OCI-LY1 (cell line): Measurements from ENCODE around the gene F9.

Source experiments
- H2AFZ ChIP-seq: fragments of 200-600 bp; sonication (generic), shearing (Covaris generic); 2 replicates; pipeline ENCODE4 v1.6.0; 2014; ENCODE audit warnings: antibody characterized with exemption, mild to moderate bottlenecking, low read length
- H3F3A ChIP-seq: fragments of 200-600 bp; sonication (generic), shearing (Covaris generic); 2 replicates; pipeline ENCODE4 v1.6.0; 2014; ENCODE audit warnings: mild to moderate bottlenecking, antibody characterized with exemption, low read length, moderate library complexity; ENCODE audit not compliant: insufficient read depth
- H3K27ac ChIP-seq: fragments of 200-600 bp; sonication (generic); 2 replicates; pipeline ENCODE4 v1.5.1; 2014; ENCODE audit warnings: low read length, mixed run types, mild to moderate bottlenecking, low read depth; ENCODE audit not compliant: poor library complexity, severe bottlenecking
- H3K27me3 ChIP-seq: fragments of 200-600 bp; sonication (generic); 2 replicates; pipeline ENCODE4 v1.6.0; 2014; ENCODE audit warnings: antibody characterized with exemption, mild to moderate bottlenecking, low read length, moderate library complexity; ENCODE audit not compliant: insufficient read depth
- H3K36me3 ChIP-seq: fragments of 200-600 bp; sonication (generic); 2 replicates; pipeline ENCODE4 v1.6.1; 2014; ENCODE audit warnings: mild to moderate bottlenecking, antibody characterized with exemption, low read length, moderate library complexity, mixed read lengths; ENCODE audit not compliant: insufficient read depth
- H3K4me1 ChIP-seq: fragments of 200-600 bp; sonication (generic); 2 replicates; pipeline ENCODE4 v1.5.1; 2014; ENCODE audit warnings: mild to moderate bottlenecking, low read length, moderate library complexity; ENCODE audit not compliant: insufficient read depth, severe bottlenecking
- H3K4me2 ChIP-seq: fragments of 200-600 bp; sonication (generic), shearing (Covaris generic); 2 replicates; pipeline ENCODE4 v1.6.1; 2014; ENCODE audit warnings: low read length
- H3K4me3 ChIP-seq: fragments of 200-600 bp; sonication (generic); 2 replicates; pipeline ENCODE4 v1.5.1; 2014; ENCODE audit warnings: low read length, low read depth, mild to moderate bottlenecking, mixed read lengths; ENCODE audit not compliant: poor library complexity, severe bottlenecking
- H3K79me2 ChIP-seq: fragments of 200-600 bp; shearing (Covaris generic); 2 replicates; pipeline ENCODE4 v1.6.1; 2016; ENCODE audit warnings: mixed run types, low read length, mixed read lengths; ENCODE audit not compliant: insufficient read depth
- H3K9ac ChIP-seq: fragments of 200-600 bp; sonication (generic), shearing (Covaris generic); 2 replicates; pipeline ENCODE4 v1.6.1; 2014; ENCODE audit warnings: mild to moderate bottlenecking, low read length, mixed read lengths
- H3K9me2 ChIP-seq: fragments of 200-600 bp; sonication (generic), shearing (Covaris generic); 2 replicates; pipeline ENCODE4 v1.6.1; 2014; ENCODE audit warnings: low read depth, mild to moderate bottlenecking, low read length, mixed read lengths
- H3K9me3 ChIP-seq: fragments of 200-600 bp; shearing (Covaris generic); 2 replicates; pipeline ENCODE4 v1.6.1; 2014; ENCODE audit warnings: low read length, mixed read lengths
- H4K20me1 ChIP-seq: fragments of 200-600 bp; sonication (generic), shearing (Covaris generic); 2 replicates; pipeline ENCODE4 v1.6.0; 2016; ENCODE audit warnings: mild to moderate bottlenecking, low read length; ENCODE audit not compliant: insufficient read depth
- CTCF ChIP-seq: fragments of 200-600 bp; sonication (generic), shearing (Covaris generic); IDR thresholded peaks from 2 replicates; pipeline ENCODE4 v1.5.1; 2017; ENCODE audit warnings: mild to moderate bottlenecking, antibody characterized with exemption, low read length, moderate library complexity, mixed read lengths
- EZH2 ChIP-seq: fragments of 200-600 bp; sonication (generic), shearing (Covaris generic); IDR thresholded peaks from 2 replicates; pipeline ENCODE4 v1.8.0; 2017; ENCODE audit warnings: borderline replicate concordance, mixed run types, mild to moderate bottlenecking, antibody characterized with exemption, low read length, moderate library complexity, mixed read lengths

Gene F9

GRCh38 chrX:139538907-139539790, 8.6 kb downstream of the F9 start:
- no peaks in the 10 kb centered on the region for H3K4me1 ChIP-seq
- H2AFZ ChIP-seq, result no peak overlapping the region
- no peaks in the 10 kb centered on the region for H3K79me2 ChIP-seq
- TF ChIP-seq EZH2, result no peak
- TF ChIP-seq CTCF, result no peak
- H3K27me3 ChIP-seq, result no peaks in the 10 kb centered on the region
- no peaks in the 10 kb centered on the region for H3F3A ChIP-seq
- H3K4me3 ChIP-seq, result no peak overlapping the region
- no peaks in the 10 kb centered on the region for H3K9me3 ChIP-seq
- H3K4me2 ChIP-seq, result no peak overlapping the region
- no peak overlapping the region for H3K9ac ChIP-seq
- H3K36me3 ChIP-seq, result no peaks in the 10 kb centered on the region
- H3K9me2 ChIP-seq, result no peaks in the 10 kb centered on the region
- no peaks in the 10 kb centered on the region for H4K20me1 ChIP-seq
- H3K27ac ChIP-seq, result no peak overlapping the region

GRCh38 chrX:139542652-139543051, 12.1 kb downstream of the F9 start:
- Histone ChIP-seq H3F3A (no peaks in the 10 kb centered on the region), H3K79me2 (no peaks in the 10 kb centered on the region), H3K9me3 (no peaks in the 10 kb centered on the region), H3K4me2 (no peak overlapping the region), H3K27me3 (no peaks in the 10 kb centered on the region), H3K9ac (no peak overlapping the region), H3K36me3 (no peaks in the 10 kb centered on the region), H3K4me1 (no peaks in the 10 kb centered on the region), H3K9me2 (no peaks in the 10 kb centered on the region), H2AFZ (no peak overlapping the region), H3K27ac (no peak overlapping the region), H3K4me3 (no peak overlapping the region), H4K20me1 (no peaks in the 10 kb centered on the region)
- no peak for TF ChIP-seq CTCF
- no peak for TF ChIP-seq EZH2

GRCh38 chrX:139543920-139544319, 13.4 kb downstream of the F9 start:
- TF ChIP-seq EZH2 (no peak), CTCF (no peak)
- Histone ChIP-seq H3K36me3 (no peaks in the 10 kb centered on the region), H3K4me1 (no peaks in the 10 kb centered on the region), H3K9me2 (no peaks in the 10 kb centered on the region), H3K4me2 (no peak overlapping the region), H3K4me3 (no peak overlapping the region), H4K20me1 (no peaks in the 10 kb centered on the region), H3K27ac (no peak overlapping the region), H3F3A (no peaks in the 10 kb centered on the region), H2AFZ (no peak overlapping the region), H3K79me2 (no peaks in the 10 kb centered on the region), H3K27me3 (no peaks in the 10 kb centered on the region), H3K9ac (no peak overlapping the region), H3K9me3 (no peaks in the 10 kb centered on the region)
